Measurements from ENCODE around the gene TTC23. TPM values are rescaled to one million over a fixed set of nuclear protein-coding genes. Genes with fewer than 3 reads are reported as not detected.

TTC23 gene
- total RNA-seq, 2 experiments from 2014 or later, result 2.8 to 7.6 TPM

DNA sequence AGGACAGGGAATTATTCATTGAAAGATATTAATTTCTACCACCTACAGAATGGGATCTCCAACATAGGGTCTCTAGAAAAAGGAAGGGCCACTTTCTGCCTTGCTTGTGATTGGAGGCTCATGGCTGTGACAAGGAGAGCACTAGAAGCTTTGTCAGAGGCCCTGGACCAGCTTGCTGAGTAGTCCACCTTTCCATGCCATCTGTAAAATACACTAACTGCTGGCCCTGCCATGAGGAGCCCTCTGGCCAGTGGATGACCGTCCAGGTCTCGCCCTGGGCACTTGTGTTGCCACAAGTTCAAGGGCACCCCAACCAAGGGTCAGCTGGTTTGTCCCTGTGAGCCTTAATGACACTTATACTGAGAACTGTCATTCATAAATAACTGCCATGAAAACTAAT is 146.1 kb downstream of the TTC23 start:
- no peak for TF ChIP-seq EZH2phosphoT487 (IDR thresholded peaks at IDR 0.05; ENCODE audit: borderline replicate concordance, low read depth, low read length)
- TF ChIP-seq, protein P1, sequence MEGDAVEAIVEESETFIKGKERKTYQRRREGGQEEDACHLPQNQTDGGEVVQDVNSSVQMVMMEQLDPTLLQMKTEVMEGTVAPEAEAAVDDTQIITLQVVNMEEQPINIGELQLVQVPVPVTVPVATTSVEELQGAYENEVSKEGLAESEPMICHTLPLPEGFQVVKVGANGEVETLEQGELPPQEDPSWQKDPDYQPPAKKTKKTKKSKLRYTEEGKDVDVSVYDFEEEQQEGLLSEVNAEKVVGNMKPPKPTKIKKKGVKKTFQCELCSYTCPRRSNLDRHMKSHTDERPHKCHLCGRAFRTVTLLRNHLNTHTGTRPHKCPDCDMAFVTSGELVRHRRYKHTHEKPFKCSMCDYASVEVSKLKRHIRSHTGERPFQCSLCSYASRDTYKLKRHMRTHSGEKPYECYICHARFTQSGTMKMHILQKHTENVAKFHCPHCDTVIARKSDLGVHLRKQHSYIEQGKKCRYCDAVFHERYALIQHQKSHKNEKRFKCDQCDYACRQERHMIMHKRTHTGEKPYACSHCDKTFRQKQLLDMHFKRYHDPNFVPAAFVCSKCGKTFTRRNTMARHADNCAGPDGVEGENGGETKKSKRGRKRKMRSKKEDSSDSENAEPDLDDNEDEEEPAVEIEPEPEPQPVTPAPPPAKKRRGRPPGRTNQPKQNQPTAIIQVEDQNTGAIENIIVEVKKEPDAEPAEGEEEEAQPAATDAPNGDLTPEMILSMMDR (conservative IDR thresholded peaks at IDR 0.05; ENCODE audit: low read length), result no peak
- Histone ChIP-seq H3K4me1 (ENCODE audit: insufficient read depth, low read length, poor library complexity, severe bottlenecking) (peaks cover 7% of the 10 kb centered on the region), H2AFZ (ENCODE audit: low read length) (no peak overlapping the region), H4K20me1 (ENCODE audit: insufficient read depth, low read length) (no peaks in the 10 kb centered on the region), H3K9me2 (ENCODE audit: insufficient read depth, low read length) (no peaks in the 10 kb centered on the region), H3K79me2 (ENCODE audit: insufficient read depth, low read depth, low read length) (no peaks in the 10 kb centered on the region), H3K36me3 (ENCODE audit: insufficient read depth, low read length) (no peaks in the 10 kb centered on the region), H3K27ac (ENCODE audit: low read depth, low read length, poor library complexity, severe bottlenecking) (no peak overlapping the region), H3K4me2 (ENCODE audit: low read length) (no peak overlapping the region), H3K4me3 (ENCODE audit: low read depth, low read length, poor library complexity, severe bottlenecking) (no peak overlapping the region), H3K9me3 (ENCODE audit: low read length) (no peaks in the 10 kb centered on the region)
- intact Hi-C loops (cut with micrococcal nuclease; ENCODE audit: unreplicated experiment), result loop anchor here (5.0 kb wide), 1 partner anchor 109 kb away; no protein-coding TSS in a partner anchor
- ChIA-PET POLR2A (interaction anchor here (0.6 to 0.7 kb wide), 4 partner anchors 263 to 1085 kb away, joined by 3 to 5 read pairs (median 4); no protein-coding TSS in a partner anchor), CTCF (ENCODE audit: unreplicated experiment) (no interaction called here)
- DNase-seq (ENCODE audit: low spot score), result no peak
- no TSS peak for BruUV-seq (replicated peaks)

DNA sequence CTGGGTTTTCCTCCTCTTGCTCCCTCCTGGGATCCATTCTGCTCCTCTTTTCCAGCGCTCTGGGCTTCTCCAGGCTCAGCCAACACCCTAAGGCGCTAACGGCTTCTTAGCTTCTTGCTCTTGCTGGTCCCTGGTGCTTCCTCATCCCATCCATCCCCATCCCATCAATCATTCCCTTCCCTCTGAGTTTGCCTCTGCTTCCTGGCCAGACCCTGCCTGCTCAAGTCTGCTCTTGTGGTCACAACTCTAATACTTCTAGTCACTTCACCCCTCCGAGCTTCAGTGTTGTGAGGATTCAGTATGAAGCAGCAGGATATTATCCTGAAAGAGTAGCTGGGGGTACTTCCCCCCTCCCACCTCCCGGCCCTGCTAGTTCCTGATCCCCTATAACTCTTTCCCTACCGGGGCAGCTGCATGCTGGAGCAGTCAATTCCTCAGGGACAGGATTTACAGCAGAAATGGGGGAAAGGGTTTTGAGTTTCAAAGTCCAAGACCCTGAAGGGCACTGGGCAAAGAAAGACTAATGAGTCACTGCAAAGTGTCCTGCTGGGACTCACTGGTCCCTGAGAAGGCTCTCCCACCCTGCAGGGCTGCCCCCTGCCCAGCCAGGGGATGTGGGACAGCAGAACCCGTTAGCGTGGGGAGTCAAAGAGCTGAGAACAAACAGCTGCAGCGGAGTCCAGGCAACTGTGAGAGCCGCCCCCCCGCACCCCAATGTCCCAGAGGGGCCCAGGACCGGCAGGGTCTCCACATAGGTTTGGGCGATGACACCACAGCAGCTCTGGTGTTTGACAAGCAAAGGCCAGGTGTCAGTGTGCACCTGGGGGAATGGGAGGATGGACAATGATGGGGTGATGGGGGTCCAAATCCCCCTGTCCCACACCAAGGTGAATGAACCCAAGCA is 146.8 kb downstream of the TTC23 start:
- H3K9me3 ChIP-seq (ENCODE audit: low read length), result no peaks in the 10 kb centered on the region
- no peaks in the 10 kb centered on the region for H4K20me1 ChIP-seq (ENCODE audit: insufficient read depth, low read length)
- CTCF ChIA-PET (ENCODE audit: unreplicated experiment), result no interaction called here
- no peaks in the 10 kb centered on the region for H3K79me2 ChIP-seq (ENCODE audit: insufficient read depth, low read depth, low read length)
- intact Hi-C loops (cut with micrococcal nuclease; ENCODE audit: unreplicated experiment), result loop anchor here (5.0 kb wide), 1 partner anchor 110 kb away; no protein-coding TSS in a partner anchor
- H3K4me3 ChIP-seq (ENCODE audit: low read depth, low read length, poor library complexity, severe bottlenecking), result no peak overlapping the region
- H3K27ac ChIP-seq (ENCODE audit: low read depth, low read length, poor library complexity, severe bottlenecking), result no peak overlapping the region
- no peak for DNase-seq (ENCODE audit: low spot score)
- peaks cover 11% of the 10 kb centered on the region for H3K4me1 ChIP-seq (ENCODE audit: insufficient read depth, low read length, poor library complexity, severe bottlenecking)
- H2AFZ ChIP-seq (ENCODE audit: low read length), result no peak overlapping the region
- H3K4me2 ChIP-seq (ENCODE audit: low read length), result no peak overlapping the region
- POLR2A ChIA-PET, result no interaction called here
- no peaks in the 10 kb centered on the region for H3K9me2 ChIP-seq (ENCODE audit: insufficient read depth, low read length)
- TF ChIP-seq, protein P1 (conservative IDR thresholded peaks at IDR 0.05; ENCODE audit: low read length), result no peak
- no peak for TF ChIP-seq EZH2phosphoT487 (IDR thresholded peaks at IDR 0.05; ENCODE audit: borderline replicate concordance, low read depth, low read length)
- BruUV-seq (replicated peaks), result no TSS peak
- H3K36me3 ChIP-seq (ENCODE audit: insufficient read depth, low read length), result no peaks in the 10 kb centered on the region

DNA sequence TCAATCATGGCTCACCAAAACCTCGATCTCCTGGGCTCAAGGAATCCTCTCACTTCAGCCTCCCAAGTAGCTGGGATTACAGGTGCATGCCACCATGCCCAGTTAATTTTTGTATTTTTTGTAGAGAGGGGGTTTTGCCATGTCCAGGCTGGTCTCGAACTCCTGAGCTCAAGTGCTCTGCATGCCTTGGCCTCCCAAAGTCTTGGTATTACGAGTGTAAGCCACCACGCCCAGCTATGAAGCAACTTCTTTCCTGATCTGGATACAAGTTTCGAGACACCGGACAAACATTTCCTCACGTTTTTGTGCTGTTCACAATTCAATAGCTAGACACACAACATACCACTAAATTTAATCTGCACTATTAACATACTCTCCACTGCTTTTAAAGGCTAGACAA is 147.9 kb downstream of the TTC23 start:
- Histone ChIP-seq H3K9me3 (ENCODE audit: low read length) (no peaks in the 10 kb centered on the region), H3K4me1 (ENCODE audit: insufficient read depth, low read length, poor library complexity, severe bottlenecking) (peaks cover 5% of the 10 kb centered on the region), H3K36me3 (ENCODE audit: insufficient read depth, low read length) (no peaks in the 10 kb centered on the region), H3K79me2 (ENCODE audit: insufficient read depth, low read depth, low read length) (no peaks in the 10 kb centered on the region), H3K9me2 (ENCODE audit: insufficient read depth, low read length) (no peaks in the 10 kb centered on the region), H4K20me1 (ENCODE audit: insufficient read depth, low read length) (no peaks in the 10 kb centered on the region), H2AFZ (ENCODE audit: low read length) (no peak overlapping the region), H3K27ac (ENCODE audit: low read depth, low read length, poor library complexity, severe bottlenecking) (no peak overlapping the region), H3K4me3 (ENCODE audit: low read depth, low read length, poor library complexity, severe bottlenecking) (no peak overlapping the region), H3K4me2 (ENCODE audit: low read length) (no peak overlapping the region)
- BruUV-seq (replicated peaks), result no TSS peak
- ChIA-PET POLR2A (no interaction called here), CTCF (ENCODE audit: unreplicated experiment) (no interaction called here)
- no peak for DNase-seq (ENCODE audit: low spot score)
- TF ChIP-seq EZH2phosphoT487 (IDR thresholded peaks at IDR 0.05; ENCODE audit: borderline replicate concordance, low read depth, low read length), result no peak
- TF ChIP-seq, protein P1 (conservative IDR thresholded peaks at IDR 0.05; ENCODE audit: low read length), result no peak
- intact Hi-C loops (cut with micrococcal nuclease; ENCODE audit: unreplicated experiment), result loop anchor here (5.0 kb wide), 1 partner anchor 111 kb away; no protein-coding TSS in a partner anchor
